ENCODE measurements around the gene NSMCE1. TPM values are rescaled to one million over a fixed set of nuclear protein-coding genes. Genes with fewer than 3 reads are reported as not detected.
A peak's percentile ranks its signal among the peaks of the same experiment; 100 is the strongest.

The NSMCE1 gene
- total RNA-seq, 2 experiments from 2014 or later: 69.0 to 75.6 TPM

DNA sequence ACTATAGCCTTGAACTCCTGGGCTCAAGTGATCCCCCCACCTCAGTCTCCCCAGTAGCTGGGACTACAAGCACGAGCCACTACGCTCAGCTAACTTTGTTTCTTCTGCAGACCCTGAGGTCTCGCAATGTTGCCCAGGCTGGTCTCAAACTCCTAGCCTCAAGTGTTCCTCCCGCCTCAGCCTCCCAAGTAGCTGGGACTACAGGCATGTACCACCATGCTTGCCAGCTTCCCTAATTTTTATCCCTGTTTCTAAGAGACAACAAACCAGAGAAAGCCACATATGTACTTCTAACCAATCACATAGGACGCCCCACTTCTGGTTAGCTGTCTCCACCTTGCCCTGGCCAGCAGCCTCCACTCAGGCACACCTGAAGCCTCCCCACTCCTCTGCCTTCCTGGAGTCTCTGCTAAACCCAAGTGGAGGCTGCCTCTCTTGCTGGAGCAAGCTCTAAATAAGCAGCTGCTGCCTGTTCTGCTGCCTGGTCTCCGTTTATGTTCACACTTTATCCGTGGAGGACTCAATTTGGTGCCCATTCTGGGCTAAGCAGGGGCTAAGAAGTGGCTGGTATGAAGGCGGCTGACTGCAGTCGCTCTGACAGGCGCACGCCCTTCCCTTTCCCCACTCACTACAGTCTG lies 24.7 kb downstream of the NSMCE1 start:
- no peaks in the 10 kb centered on the region for H3K9me3 Mint-ChIP-seq
- peaks cover 37% of the 10 kb centered on the region for H3K36me3 Mint-ChIP-seq
- no peaks in the 10 kb centered on the region for H3K27me3 Mint-ChIP-seq
- DNase-seq (peak; percentile 25), ATAC-seq (ENCODE audit: low read depth) (no peak)
- H3K4me3 Mint-ChIP-seq: peak overlapping the region; percentile 83
- H3K4me1 Mint-ChIP-seq: peaks cover 74% of the 10 kb centered on the region
- POLR2A ChIA-PET: interaction anchor here (0.8 to 16.5 kb wide), 6 partner anchors 9 to 75 kb away, joined by 3 to 275 read pairs (median 4); no protein-coding TSS in a partner anchor
- H3K27ac Mint-ChIP-seq: peak overlapping the region; percentile 91

- Mint-ChIP-seq H3K4me1 (peaks cover 78% of the 10 kb centered on the region), H3K36me3 (peaks cover 33% of the 10 kb centered on the region)
- ATAC-seq (ENCODE audit: low read depth): peak; percentile 70
Measured at GRCh38 chr16:27242868-27243590, 25.5 kb downstream of the NSMCE1 start.

GRCh38 chr16:27242398-27242797 lies 26.2 kb downstream of the NSMCE1 start:
- Mint-ChIP-seq H3K9me3 (no peaks in the 10 kb centered on the region), H3K27me3 (no peaks in the 10 kb centered on the region), H3K27ac (peak overlapping the region; percentile 91), H3K4me1 (peaks cover 83% of the 10 kb centered on the region), H3K36me3 (peaks cover 28% of the 10 kb centered on the region), H3K4me3 (peak overlapping the region; percentile 83)
- DNase-seq (peak; percentile 17), ATAC-seq (ENCODE audit: low read depth) (no peak)
- POLR2A ChIA-PET: interaction anchor here (0.8 to 16.5 kb wide), 4 partner anchors 22 to 126 kb away, joined by 3 to 275 read pairs (median 4); no protein-coding TSS in a partner anchor

More at GRCh38 chr16:27242868-27243590, 25.5 kb downstream of the NSMCE1 start:
- POLR2A ChIA-PET: interaction anchor here (0.7 to 16.5 kb wide), 10 partner anchors 8 to 162 kb away, joined by 3 to 275 read pairs (median 4); no protein-coding TSS in a partner anchor
- no peaks in the 10 kb centered on the region for H3K9me3 Mint-ChIP-seq
- no peaks in the 10 kb centered on the region for H3K27me3 Mint-ChIP-seq
- DNase-seq: peak; percentile 50
- H3K4me3 Mint-ChIP-seq: peak overlapping the region; percentile 83
- H3K27ac Mint-ChIP-seq: peak overlapping the region; percentile 91

- Mint-ChIP-seq H3K27me3 (no peaks in the 10 kb centered on the region), H3K9me3 (no peaks in the 10 kb centered on the region), H3K36me3 (peaks cover 26% of the 10 kb centered on the region), H3K4me3 (no peak overlapping the region), H3K4me1 (peaks cover 83% of the 10 kb centered on the region), H3K27ac (peak overlapping the region; percentile 75)
- DNase-seq (no peak), ATAC-seq (ENCODE audit: low read depth) (no peak)
- POLR2A ChIA-PET: interaction anchor here (16.5 kb wide), 1 partner anchor 77 kb away, joined by 275 read pairs; no protein-coding TSS in a partner anchor
Measured at GRCh38 chr16:27241658-27242057, 26.9 kb downstream of the NSMCE1 start.

- Mint-ChIP-seq H3K27ac (peak overlapping the region; percentile 75), H3K36me3 (peaks cover 26% of the 10 kb centered on the region)
Measured at GRCh38 chr16:27240948-27241531, 27.5 kb downstream of the NSMCE1 start.

DNA sequence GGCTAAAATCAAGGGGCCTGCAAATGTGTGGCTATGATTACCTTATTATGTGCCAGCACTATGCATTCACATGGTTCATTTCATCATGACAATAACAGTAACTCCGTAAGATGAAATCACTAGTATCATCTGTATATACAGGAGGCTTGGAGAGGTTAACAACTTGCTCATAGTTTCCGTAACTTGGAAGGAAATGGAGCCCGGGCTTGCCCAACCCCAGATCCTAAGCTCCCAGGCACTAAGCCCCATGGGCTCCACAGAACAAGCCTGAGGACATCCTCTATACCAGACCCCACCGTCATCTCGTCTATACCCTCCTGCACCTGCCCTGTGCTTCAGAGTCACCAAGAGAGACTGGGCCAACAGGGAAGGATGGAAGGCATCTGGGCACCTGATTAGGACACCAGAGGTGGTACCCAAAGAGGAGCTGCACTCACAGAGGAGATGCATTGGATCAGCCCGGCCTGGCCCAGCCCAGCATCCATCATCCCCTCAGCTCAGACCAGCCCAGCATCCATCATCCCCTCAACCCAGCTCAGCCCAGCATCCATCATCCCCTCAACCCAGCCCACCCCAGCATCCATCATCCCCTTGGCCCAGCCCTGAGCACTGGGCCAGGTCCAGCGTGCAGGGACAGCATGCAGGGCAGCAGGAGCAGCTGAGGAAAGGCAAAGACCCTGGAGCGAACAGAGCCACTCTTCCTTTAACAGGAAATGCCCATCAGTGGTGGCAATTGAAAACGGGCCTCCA lies 28.5 kb downstream of the NSMCE1 start:
- Mint-ChIP-seq H3K36me3 (peaks cover 20% of the 10 kb centered on the region), H3K9me3 (no peaks in the 10 kb centered on the region), H3K27me3 (no peaks in the 10 kb centered on the region), H3K4me3 (no peak overlapping the region), H3K4me1 (peaks cover 80% of the 10 kb centered on the region), H3K27ac (peak overlapping the region; percentile 100)
- no peak for ATAC-seq (ENCODE audit: low read depth)
- peak; percentile 20 for DNase-seq
- POLR2A ChIA-PET: interaction anchor here (0.6 to 16.5 kb wide), 4 partner anchors 10 to 79 kb away, joined by 3 to 275 read pairs (median 4); partner anchors contain the start of gene KDM8

More at GRCh38 chr16:27240948-27241531, 27.5 kb downstream of the NSMCE1 start:
- Mint-ChIP-seq H3K4me1 (peaks cover 82% of the 10 kb centered on the region), H3K27me3 (no peaks in the 10 kb centered on the region), H3K9me3 (no peaks in the 10 kb centered on the region), H3K4me3 (no peak overlapping the region)
- ATAC-seq (ENCODE audit: low read depth) (no peak), DNase-seq (peak; percentile 15)
- POLR2A ChIA-PET: interaction anchor here (16.5 kb wide), 1 partner anchor 78 kb away, joined by 275 read pairs; no protein-coding TSS in a partner anchor

- Mint-ChIP-seq H3K9me3 (no peaks in the 10 kb centered on the region), H3K27me3 (no peaks in the 10 kb centered on the region), H3K4me3 (no peak overlapping the region), H3K36me3 (peaks cover 12% of the 10 kb centered on the region), H3K4me1 (peaks cover 77% of the 10 kb centered on the region), H3K27ac (peak overlapping the region; percentile 100)
- ATAC-seq (ENCODE audit: low read depth) (no peak), DNase-seq (peak; percentile 25)
- POLR2A ChIA-PET: interaction anchor here (0.6 to 16.5 kb wide), 6 partner anchors 11 to 80 kb away, joined by 3 to 275 read pairs (median 4); no protein-coding TSS in a partner anchor
Measured at GRCh38 chr16:27239026-27239425, 29.5 kb downstream of the NSMCE1 start.

DNA sequence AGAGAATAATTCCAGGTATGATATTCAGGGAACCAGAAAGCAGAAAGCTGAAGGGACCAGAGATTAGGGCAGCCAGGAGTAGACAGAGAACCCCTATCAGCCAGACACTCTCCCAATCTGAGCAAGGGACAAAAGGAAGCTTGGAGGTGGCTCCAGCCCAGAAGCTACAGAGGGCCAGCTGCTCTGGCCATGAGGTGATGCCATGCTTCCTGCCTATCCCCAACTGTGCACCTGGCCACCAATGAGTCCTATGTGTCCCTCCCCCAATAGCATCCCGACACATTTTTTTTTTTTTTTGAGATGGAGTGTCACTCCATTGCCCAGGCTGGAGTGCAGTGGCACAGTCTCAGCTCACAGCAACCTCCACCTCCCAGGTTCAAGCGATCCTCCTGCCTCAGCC lies 30.0 kb downstream of the NSMCE1 start:
- Mint-ChIP-seq H3K27me3 (no peaks in the 10 kb centered on the region), H3K36me3 (peaks cover 12% of the 10 kb centered on the region), H3K4me3 (peak overlapping the region; percentile 83), H3K4me1 (peaks cover 76% of the 10 kb centered on the region), H3K27ac (peak overlapping the region; percentile 100), H3K9me3 (no peaks in the 10 kb centered on the region)
- DNase-seq (no peak), ATAC-seq (ENCODE audit: low read depth) (no peak)
- POLR2A ChIA-PET: interaction anchor here (0.6 to 16.5 kb wide), 5 partner anchors 16 to 80 kb away, joined by 4 to 275 read pairs (median 34); partner anchors contain the start of gene NSMCE1

DNA sequence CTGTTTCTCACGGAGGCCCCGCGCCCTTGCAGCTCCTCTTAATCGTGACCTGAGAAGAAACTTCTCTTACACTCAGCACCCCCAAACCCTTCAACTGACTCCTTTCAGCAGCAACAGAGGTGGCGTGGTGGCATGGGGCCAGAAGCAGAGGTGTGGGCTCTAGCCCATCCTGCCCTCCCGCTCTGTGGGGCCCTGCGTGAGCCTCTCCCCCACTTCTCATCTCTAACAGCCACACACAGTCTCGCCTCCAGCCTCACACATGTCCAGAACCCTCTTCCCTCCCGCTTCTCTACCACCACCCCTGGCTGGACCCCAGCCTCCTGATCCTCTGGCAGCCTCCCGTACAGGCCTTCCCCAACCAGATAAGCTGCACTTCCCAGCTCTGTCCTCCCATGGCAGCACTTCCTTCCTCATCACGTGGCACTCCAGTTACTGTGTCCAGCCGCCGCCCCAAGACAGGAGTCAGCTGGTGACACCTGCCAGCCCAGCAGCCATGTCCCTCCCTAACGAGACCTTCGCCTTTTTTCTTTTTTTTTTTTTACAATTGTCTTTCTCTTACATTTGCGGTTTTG lies 30.5 kb downstream of the NSMCE1 start:
- Mint-ChIP-seq H3K27ac (peak overlapping the region; percentile 100), H3K4me3 (peak overlapping the region; percentile 83), H3K4me1 (peaks cover 77% of the 10 kb centered on the region), H3K9me3 (no peaks in the 10 kb centered on the region), H3K27me3 (no peaks in the 10 kb centered on the region), H3K36me3 (peaks cover 9% of the 10 kb centered on the region)
- ATAC-seq (ENCODE audit: low read depth) (peak; percentile 1), DNase-seq (no peak)
- POLR2A ChIA-PET: interaction anchor here (1.1 to 16.5 kb wide), 5 partner anchors 16 to 81 kb away, joined by 4 to 275 read pairs (median 34); partner anchors contain the start of gene NSMCE1

DNA sequence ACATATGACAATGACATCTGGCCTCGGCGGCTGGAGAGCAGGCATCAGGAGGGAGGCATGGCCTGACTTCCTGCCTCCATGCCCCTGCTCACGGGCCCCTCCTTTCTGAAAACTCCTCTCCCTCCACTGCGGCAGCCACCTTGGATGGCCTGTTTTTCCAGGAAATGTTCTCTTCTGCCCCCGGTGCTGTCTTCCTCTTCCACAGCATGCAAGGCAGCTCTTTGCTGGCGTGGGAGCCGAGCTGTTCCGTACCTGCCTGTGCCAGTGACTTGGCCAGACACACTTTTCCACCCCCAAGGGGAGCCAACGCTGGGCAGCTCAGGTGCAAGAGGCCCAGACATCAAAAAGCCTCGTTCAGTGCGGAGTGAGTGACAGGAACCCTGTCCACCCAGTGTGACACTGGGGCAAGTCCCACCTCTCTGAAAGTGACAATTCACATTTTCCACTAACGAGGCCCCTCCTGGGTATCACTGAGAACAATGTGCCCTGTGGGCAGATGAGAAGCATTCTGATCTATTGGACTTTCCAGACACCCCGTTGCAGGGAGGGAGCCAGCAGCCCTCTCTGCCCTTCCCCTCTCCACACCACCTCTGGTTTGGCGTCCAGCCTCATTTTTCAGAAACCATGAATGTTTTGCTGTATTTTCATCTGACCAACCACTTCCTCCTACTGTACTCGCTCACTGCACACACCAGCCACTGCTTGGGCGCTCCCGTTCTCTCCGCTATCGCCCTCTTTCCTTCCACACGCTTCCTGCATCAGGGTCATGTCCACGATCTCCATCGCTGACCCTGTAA lies 31.2 kb downstream of the NSMCE1 start:
- POLR2A ChIA-PET: interaction anchor here (0.9 to 16.5 kb wide), 14 partner anchors 16 to 170 kb away, joined by 3 to 275 read pairs (median 6); partner anchors contain the start of genes KDM8 and NSMCE1
- peak; percentile 62 for ATAC-seq (ENCODE audit: low read depth)
- peak; percentile 77 for DNase-seq
- Mint-ChIP-seq H3K4me1 (peaks cover 77% of the 10 kb centered on the region), H3K4me3 (peak overlapping the region; percentile 83), H3K27ac (peak overlapping the region; percentile 100), H3K9me3 (no peaks in the 10 kb centered on the region), H3K36me3 (peaks cover 9% of the 10 kb centered on the region), H3K27me3 (no peaks in the 10 kb centered on the region)

- Mint-ChIP-seq H3K27ac (peak overlapping the region; percentile 100), H3K36me3 (peaks cover 10% of the 10 kb centered on the region), H3K4me1 (peaks cover 77% of the 10 kb centered on the region), H3K27me3 (no peaks in the 10 kb centered on the region), H3K9me3 (no peaks in the 10 kb centered on the region), H3K4me3 (peak overlapping the region; percentile 83)
- POLR2A ChIA-PET: interaction anchor here (0.9 to 16.5 kb wide), 14 partner anchors 16 to 170 kb away, joined by 3 to 275 read pairs (median 6); partner anchors contain the start of genes KDM8 and NSMCE1
- no peak for ATAC-seq (ENCODE audit: low read depth)
- DNase-seq: no peak
Measured at GRCh38 chr16:27236635-27237218, 31.8 kb downstream of the NSMCE1 start.
